HepG2 (cell line): ENCODE data around the gene TBC1D22A. TPM values are rescaled to one million over a fixed set of nuclear protein-coding genes. Genes with fewer than 3 reads are reported as not detected.

Experiments
- DNMT1 ChIP-seq: sonication (generic); formaldehyde crosslinking; IDR thresholded peaks from 2 replicates; pipeline ENCODE4 v1.5.1; 2020; ENCODE audit warnings: mild to moderate bottlenecking, missing genetic modification reagents
- HNF4A ChIP-seq: sonication (generic); formaldehyde crosslinking; IDR thresholded peaks from 2 replicates; pipeline ENCODE4 v1.4.0; 2020; ENCODE audit warnings: missing genetic modification reagents
- MAX ChIP-seq: IDR thresholded peaks from 2 replicates; pipeline ENCODE4 v1.6.1; 2012; ENCODE audit warnings: inconsistent platforms
- MTA3 ChIP-seq: sonication (generic); formaldehyde crosslinking; IDR thresholded peaks from 2 replicates; pipeline ENCODE4 v1.4.0; 2020; ENCODE audit warnings: missing genetic modification reagents
- MXI1 ChIP-seq: IDR thresholded peaks from 3 replicates; pipeline ENCODE4 v1.6.1; 2012; ENCODE audit warnings: low read depth, low read length, inconsistent platforms, borderline replicate concordance
- NONO ChIP-seq, 2 experiments: fragments of 450-650 bp in 1 of 2; sonication (generic) in 1 of 2; formaldehyde crosslinking in 1 of 2; IDR thresholded peaks in 1 of 2; conservative IDR thresholded peaks in 1 of 2; 2 replicates each; pipeline versions ENCODE4 v1.6.1 to v1.8.0; 2017 to 2022; ENCODE audit warnings: mild to moderate bottlenecking in 1 of 2, missing genetic modification reagents in 1 of 2, moderate library complexity in 1 of 2
- POLR2AphosphoS5 ChIP-seq: IDR thresholded peaks from 2 replicates; pipeline ENCODE4 v1.6.1; 2012; ENCODE audit warnings: low read depth, low read length
- TAF15 ChIP-seq: fragments of 200-400 bp; formaldehyde crosslinking; IDR thresholded peaks from one replicate; pipeline ENCODE4 v1.6.1; 2018; ENCODE audit warnings: mild to moderate bottlenecking, low read depth, low read length; ENCODE audit not compliant: poor library complexity, severe bottlenecking
- ZHX2 ChIP-seq, 2 experiments: sonication (generic) in 1 of 2; formaldehyde crosslinking in 1 of 2; IDR thresholded peaks; 2 replicates each; pipeline versions ENCODE4 v1.6.1 to v1.9.0; 2014 to 2022; ENCODE audit warnings: antibody characterized with exemption in 1 of 2, borderline replicate concordance in 1 of 2, inconsistent platforms in 1 of 2, low read depth in 1 of 2, missing genetic modification reagents in 1 of 2
- ZNF101 ChIP-seq: sonication (generic); formaldehyde crosslinking; IDR thresholded peaks from 2 replicates; pipeline ENCODE4 v1.4.0; 2020; ENCODE audit warnings: mild to moderate bottlenecking, low read depth, missing genetic modification reagents, borderline replicate concordance
- ZNF331 ChIP-seq: sonication (generic); formaldehyde crosslinking; IDR thresholded peaks from 2 replicates; pipeline ENCODE4 v1.4.0; 2020; ENCODE audit warnings: missing genetic modification reagents
- ZNF513 ChIP-seq: sonication (generic); formaldehyde crosslinking; conservative IDR thresholded peaks from 2 replicates; pipeline ENCODE4 v1.5.0; 2020; ENCODE audit warnings: missing genetic modification reagents
- ZNF687 ChIP-seq: sonication (generic); formaldehyde crosslinking; IDR thresholded peaks from 2 replicates; pipeline ENCODE4 v1.5.1; 2020; ENCODE audit warnings: mild to moderate bottlenecking, missing genetic modification reagents, moderate library complexity
- polyA plus RNA-seq, 8 experiments: library from polyadenylated mRNA; depleted of rRNA in 3 of 8; stranded (reverse) in 7 of 8; unstranded in 1 of 8; fragments of >200 nt; fragmentation: Illumina TruSeq in 4 of 8; extraction: Trizol in 4 of 8; gene quantifications; 2 replicates each; pipeline versions ENCODE4 v1.2.1 to v1.2.3, GENCODE V29; 2011 to 2016; ENCODE audit warnings: low read depth in 4 of 8, missing spikeins in 1 of 8, mixed read lengths in 1 of 8; ENCODE audit not compliant: insufficient read depth in 1 of 8
- total RNA-seq, 5 experiments: library from RNA; depleted of rRNA; stranded (reverse); fragments of >200 nt; fragmentation: Illumina TruSeq; extraction: Trizol; gene quantifications; 2 replicates each; pipeline ENCODE4 v1.2.3, GENCODE V29; 2016; ENCODE audit warnings: low read depth in 1 of 5
- TF ChIP-seq, protein P1 (sequence below): sonication (generic); formaldehyde crosslinking; IDR thresholded peaks from 2 replicates; pipeline ENCODE4 v1.5.0; 2020; ENCODE audit warnings: missing genetic modification reagents

TBC1D22A gene
- total and polyA plus RNA-seq, 2 of the 13 experiments (the other 11 are each of a cell fraction or from before 2014, with no cell fraction given), result 17.3 to 18.0 TPM

- TF ChIP-seq ZHX2 (IDR thresholded peaks at IDR 0.05; ENCODE audit: low read depth), result no peak
- TF ChIP-seq ZHX2 (CRISPR knock-in tag; IDR thresholded peaks at IDR 0.05; ENCODE audit: borderline replicate concordance), result no peak
- no peak for TF ChIP-seq ZNF101 (CRISPR knock-in tag)
- TF ChIP-seq MTA3 (CRISPR knock-in tag), result no peak
- no peak for TF ChIP-seq MXI1
- peak; percentile 63 for TF ChIP-seq MAX
- 0 out of 2 replicates have a peak, but pooled peaks have one; percentile 54 for TF ChIP-seq DNMT1
- TF ChIP-seq POLR2AphosphoS5, result no peak
- TF ChIP-seq ZNF331 (CRISPR knock-in tag), result no peak
- TF ChIP-seq, protein P1, sequence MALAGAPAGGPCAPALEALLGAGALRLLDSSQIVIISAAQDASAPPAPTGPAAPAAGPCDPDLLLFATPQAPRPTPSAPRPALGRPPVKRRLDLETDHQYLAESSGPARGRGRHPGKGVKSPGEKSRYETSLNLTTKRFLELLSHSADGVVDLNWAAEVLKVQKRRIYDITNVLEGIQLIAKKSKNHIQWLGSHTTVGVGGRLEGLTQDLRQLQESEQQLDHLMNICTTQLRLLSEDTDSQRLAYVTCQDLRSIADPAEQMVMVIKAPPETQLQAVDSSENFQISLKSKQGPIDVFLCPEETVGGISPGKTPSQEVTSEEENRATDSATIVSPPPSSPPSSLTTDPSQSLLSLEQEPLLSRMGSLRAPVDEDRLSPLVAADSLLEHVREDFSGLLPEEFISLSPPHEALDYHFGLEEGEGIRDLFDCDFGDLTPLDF (CRISPR knock-in tag), result no peak
- TF ChIP-seq NONO (IDR thresholded peaks at IDR 0.05), result no peak
- no peak; the same call in 1 of the 2 replicates for TF ChIP-seq NONO (CRISPR knock-in tag; conservative IDR thresholded peaks at IDR 0.05)
- peak; percentile 65 for TF ChIP-seq HNF4A (CRISPR knock-in tag)
- no peak for TF ChIP-seq TAF15
- TF ChIP-seq ZNF513 (CRISPR knock-in tag), result no peak
- peak; percentile 80 for TF ChIP-seq ZNF687 (CRISPR knock-in tag)
Observed at GRCh38 chr22:47164514-47165337, 402.3 kb downstream of the TBC1D22A start (continued).
